AG04450 (cell line): Measurements from ENCODE around the gene NXNL1. TPM values are rescaled to one million over a fixed set of nuclear protein-coding genes. Genes with fewer than 3 reads are reported as not detected.

Experiments used
- CTCF ChIA-PET: fragments of 300-600, 350-600 bp; formaldehyde crosslinking; extraction: SDS; loops from one replicate; lab custom pipeline; 2022; ENCODE audit warnings: antibody characterized with exemption, inconsistent platforms; lab: Charles Lee
- POLR2A ChIA-PET: fragments of 350-600 bp; formaldehyde crosslinking; extraction: SDS; loops from one replicate; lab custom pipeline; 2021; ENCODE audit warnings: antibody characterized with exemption, inconsistent platforms; lab: Yijun Ruan, JAX
- DNase-seq: peaks from one replicate; pipeline ENCODE4 v3.0.0-alpha.2; 2011; ENCODE audit warnings: low read depth, low spot score
- H3K27ac ChIP-seq: one replicate; pipeline ENCODE4 v1.5.1; 2012; ENCODE audit warnings: low read depth, low read length, control low read depth
- H3K27me3 ChIP-seq: one replicate; pipeline ENCODE4 v1.6.0; 2012; ENCODE audit warnings: low read length; ENCODE audit not compliant: control insufficient read depth, insufficient read depth
- H3K4me3 ChIP-seq: 2 replicates; pipeline ENCODE4 v1.5.1; 2011; ENCODE audit warnings: mild to moderate bottlenecking, low read depth, low read length, control low read depth
- H3K9me3 ChIP-seq: 2 replicates; pipeline ENCODE4 v1.5.1; 2012; ENCODE audit warnings: low read length; ENCODE audit not compliant: control insufficient read depth, insufficient read depth
- CTCF ChIP-seq: IDR thresholded peaks from 2 replicates; pipeline ENCODE4 v1.5.1; 2011; ENCODE audit warnings: low read depth, low read length, control low read depth, inconsistent platforms
- polyA plus RNA-seq: library from polyadenylated mRNA; depleted of rRNA; stranded (reverse); fragments of >200 nt; gene quantifications from 2 replicates; pipeline ENCODE4 v1.2.3, GENCODE V29; 2011

Gene NXNL1
- polyA plus RNA-seq, 1 experiment: not detected

- no peaks in the 10 kb centered on the region for H3K27me3 ChIP-seq
- H3K27ac ChIP-seq: no peak overlapping the region
- H3K9me3 ChIP-seq: no peaks in the 10 kb centered on the region; the same call in 1 of the 2 replicates
- TF ChIP-seq CTCF: no peak
- no peak for DNase-seq
- POLR2A ChIA-PET: no interaction called here
- H3K4me3 ChIP-seq: no peak overlapping the region
- CTCF ChIA-PET: no interaction called here
Measured at GRCh38 chr19:17486545-17487240, 26.0 kb upstream of the NXNL1 start.

- ChIA-PET CTCF (interaction anchor here (1.2 kb wide), 1 partner anchor 12 kb away, joined by 3 read pairs; no protein-coding TSS in a partner anchor), POLR2A (no interaction called here)
- Histone ChIP-seq H3K27ac (no peak overlapping the region), H3K27me3 (no peaks in the 10 kb centered on the region), H3K9me3 (no peaks in the 10 kb centered on the region; the same call in 1 of the 2 replicates), H3K4me3 (no peak overlapping the region)
- no peak for TF ChIP-seq CTCF
- no peak for DNase-seq
Measured at GRCh38 chr19:17484520-17485185, 23.9 kb upstream of the NXNL1 start.

- Histone ChIP-seq H3K27me3 (no peaks in the 10 kb centered on the region), H3K9me3 (no peaks in the 10 kb centered on the region; the same call in 1 of the 2 replicates), H3K4me3 (no peak overlapping the region), H3K27ac (no peak overlapping the region)
- no peak for DNase-seq
- ChIA-PET CTCF (no interaction called here), POLR2A (no interaction called here)
- TF ChIP-seq CTCF: no peak
Measured at GRCh38 chr19:17483605-17484002, 22.9 kb upstream of the NXNL1 start.

GRCh38 chr19:17482877-17483604 lies 22.3 kb upstream of the NXNL1 start:
- ChIA-PET CTCF (no interaction called here), POLR2A (interaction anchor here (0.5 kb wide), 1 partner anchor 105 kb away, joined by 3 read pairs; no protein-coding TSS in a partner anchor)
- Histone ChIP-seq H3K4me3 (no peak overlapping the region), H3K9me3 (no peaks in the 10 kb centered on the region; the same call in 1 of the 2 replicates), H3K27me3 (no peaks in the 10 kb centered on the region), H3K27ac (no peak overlapping the region)
- no peak for TF ChIP-seq CTCF
- DNase-seq: no peak
